Measurements from ENCODE around the gene KAT14. TPM values are rescaled to one million over a fixed set of nuclear protein-coding genes. Genes with fewer than 3 reads are reported as not detected.
"Not testable (repeated sequence)": the region's sequence is repeated elsewhere in the genome, so short reads cannot be mapped to it uniquely, and the experiment has no call there.

Gene KAT14
- total and polyA plus RNA-seq, 4 experiments from 2014 or later = 14.7 to 24.0 (median 20.2) TPM

GRCh38 chr20:18215566-18215965, 77.9 kb downstream of the KAT14 start:
- intact Hi-C loops (cut with micrococcal nuclease) = no loop called here
- no peak overlapping the region for H3K4me3 Mint-ChIP-seq
- no peak overlapping the region for H3K27ac ChIP-seq (ENCODE audit: low read depth, low read length)
- CTCF ChIA-PET (ENCODE audit: partially characterized antibody) = no interaction called here
- no peaks in the 10 kb centered on the region for H3K4me1 ChIP-seq (ENCODE audit: insufficient read depth, low read length)
- no peaks in the 10 kb centered on the region for H3K9me3 ChIP-seq (ENCODE audit: control insufficient read depth in 1 of 2, low read length in 2 of 2)
- H3K27me3 ChIP-seq (ENCODE audit: insufficient read depth, low read length) = no peaks in the 10 kb centered on the region
- H3K36me3 Mint-ChIP-seq = no peaks in the 10 kb centered on the region
- POLR2A ChIA-PET (ENCODE audit: partially characterized antibody) = no interaction called here
- H3K36me3 ChIP-seq (ENCODE audit: insufficient read depth, low read length) = no peaks in the 10 kb centered on the region
- DNase-seq = no peak
- no peak overlapping the region for H3K27ac Mint-ChIP-seq
- H3K4me1 Mint-ChIP-seq = no peaks in the 10 kb centered on the region
- no peak overlapping the region for H3K4me3 ChIP-seq (ENCODE audit: low read length in 2 of 2)
- H3K9me3 Mint-ChIP-seq = no peaks in the 10 kb centered on the region
- H3K27me3 Mint-ChIP-seq = peaks cover 0 to 10% of the 10 kb centered on the region in 2 donors

- Mint-ChIP-seq H3K36me3 (no peaks in the 10 kb centered on the region), H3K27ac (no peak overlapping the region), H3K9me3 (no peaks in the 10 kb centered on the region), H3K27me3 (peaks cover 0 to 12% of the 10 kb centered on the region in 2 donors), H3K4me3 (no peak overlapping the region), H3K4me1 (no peaks in the 10 kb centered on the region)
- H3K4me3 ChIP-seq (ENCODE audit: low read length in 2 of 2) = no peak overlapping the region
- no peaks in the 10 kb centered on the region for H3K36me3 ChIP-seq (ENCODE audit: insufficient read depth, low read length)
- ChIA-PET POLR2A (ENCODE audit: partially characterized antibody) (no interaction called here), CTCF (ENCODE audit: partially characterized antibody) (no interaction called here)
- no peak for DNase-seq
- H3K9me3 ChIP-seq (ENCODE audit: control insufficient read depth in 1 of 2, low read length in 2 of 2) = no peaks in the 10 kb centered on the region
- no peaks in the 10 kb centered on the region for H3K27me3 ChIP-seq (ENCODE audit: insufficient read depth, low read length)
- H3K27ac ChIP-seq (ENCODE audit: low read depth, low read length) = no peak overlapping the region
- H3K4me1 ChIP-seq (ENCODE audit: insufficient read depth, low read length) = no peaks in the 10 kb centered on the region
- intact Hi-C loops (cut with micrococcal nuclease) = no loop called here
Measured at GRCh38 chr20:18218280-18218679, 80.6 kb downstream of the KAT14 start.

- no peak overlapping the region for H3K4me3 Mint-ChIP-seq
- Histone ChIP-seq H3K4me1 (ENCODE audit: insufficient read depth, low read length) (no peaks in the 10 kb centered on the region), H3K9me3 (ENCODE audit: control insufficient read depth in 1 of 2, low read length in 2 of 2) (no peaks in the 10 kb centered on the region), H3K27ac (ENCODE audit: low read depth, low read length) (no peak overlapping the region), H3K36me3 (ENCODE audit: insufficient read depth, low read length) (no peaks in the 10 kb centered on the region), H3K4me3 (ENCODE audit: low read length in 2 of 2) (no peak overlapping the region), H3K27me3 (ENCODE audit: insufficient read depth, low read length) (no peaks in the 10 kb centered on the region)
- DNase-seq = no peak
- peaks cover 3 to 8% of the 10 kb centered on the region in 2 donors for H3K27me3 Mint-ChIP-seq
- H3K36me3 Mint-ChIP-seq = no peaks in the 10 kb centered on the region
- intact Hi-C loops (cut with micrococcal nuclease) = no loop called here
- ChIA-PET CTCF (ENCODE audit: partially characterized antibody) (no interaction called here), POLR2A (ENCODE audit: partially characterized antibody) (no interaction called here)
- peaks cover 0 to 2% (median 0%) of the 10 kb centered on the region in 8 donors for H3K9me3 Mint-ChIP-seq
- no peaks in the 10 kb centered on the region for H3K4me1 Mint-ChIP-seq
- no peak overlapping the region for H3K27ac Mint-ChIP-seq
Measured at GRCh38 chr20:18223409-18223808, 85.7 kb downstream of the KAT14 start.

GRCh38 chr20:18224968-18225568, 87.4 kb downstream of the KAT14 start:
- no peak for DNase-seq
- no peak overlapping the region for H3K27ac Mint-ChIP-seq
- Histone ChIP-seq H3K4me3 (ENCODE audit: low read length in 2 of 2) (no peak overlapping the region), H3K27me3 (ENCODE audit: insufficient read depth, low read length) (no peaks in the 10 kb centered on the region), H3K9me3 (ENCODE audit: control insufficient read depth in 1 of 2, low read length in 2 of 2) (no peaks in the 10 kb centered on the region), H3K4me1 (ENCODE audit: insufficient read depth, low read length) (no peaks in the 10 kb centered on the region), H3K27ac (ENCODE audit: low read depth, low read length) (no peak overlapping the region), H3K36me3 (ENCODE audit: insufficient read depth, low read length) (no peaks in the 10 kb centered on the region)
- intact Hi-C loops (cut with micrococcal nuclease) = no loop called here
- ChIA-PET CTCF (ENCODE audit: partially characterized antibody) (no interaction called here), POLR2A (ENCODE audit: partially characterized antibody) (no interaction called here)
- no peak overlapping the region for H3K4me3 Mint-ChIP-seq
- no peaks in the 10 kb centered on the region for H3K36me3 Mint-ChIP-seq
- H3K9me3 Mint-ChIP-seq = peaks cover 0 to 2% (median 0%) of the 10 kb centered on the region in 8 donors
- H3K27me3 Mint-ChIP-seq = peaks cover 3 to 7% of the 10 kb centered on the region in 2 donors
- H3K4me1 Mint-ChIP-seq = no peaks in the 10 kb centered on the region

- H3K27me3 ChIP-seq (ENCODE audit: insufficient read depth, low read length) = no peaks in the 10 kb centered on the region
- H3K9me3 Mint-ChIP-seq = peaks cover 0 to 2% (median 0%) of the 10 kb centered on the region in 8 donors
- intact Hi-C loops (cut with micrococcal nuclease) = no loop called here
- ChIA-PET CTCF (ENCODE audit: partially characterized antibody) (no interaction called here), POLR2A (ENCODE audit: partially characterized antibody) (no interaction called here)
- no peaks in the 10 kb centered on the region for H3K36me3 ChIP-seq (ENCODE audit: insufficient read depth, low read length)
- no peak overlapping the region for H3K4me3 ChIP-seq (ENCODE audit: low read length in 2 of 2)
- no peak overlapping the region for H3K27ac Mint-ChIP-seq
- no peaks in the 10 kb centered on the region for H3K9me3 ChIP-seq (ENCODE audit: control insufficient read depth in 1 of 2, low read length in 2 of 2)
- peaks cover 3 to 5% of the 10 kb centered on the region in 2 donors for H3K27me3 Mint-ChIP-seq
- no peaks in the 10 kb centered on the region for H3K36me3 Mint-ChIP-seq
- H3K4me1 ChIP-seq (ENCODE audit: insufficient read depth, low read length) = no peaks in the 10 kb centered on the region
- no peak overlapping the region for H3K4me3 Mint-ChIP-seq
- no peaks in the 10 kb centered on the region for H3K4me1 Mint-ChIP-seq
- no peak for DNase-seq
- H3K27ac ChIP-seq (ENCODE audit: low read depth, low read length) = no peak overlapping the region
Measured at GRCh38 chr20:18225632-18226031, 88.0 kb downstream of the KAT14 start.

- H3K4me3 Mint-ChIP-seq; H3K27me3 ChIP-seq (ENCODE audit: insufficient read depth, low read length); H3K9me3 ChIP-seq (ENCODE audit: control insufficient read depth in 1 of 2, low read length in 2 of 2); H3K27ac ChIP-seq (ENCODE audit: low read depth, low read length); H3K9me3 Mint-ChIP-seq; H3K27ac Mint-ChIP-seq; H3K27me3 Mint-ChIP-seq; H3K4me3 ChIP-seq (ENCODE audit: low read length in 2 of 2); H3K36me3 ChIP-seq (ENCODE audit: insufficient read depth, low read length); H3K36me3 Mint-ChIP-seq; DNase-seq; intact Hi-C loops (cut with micrococcal nuclease); POLR2A ChIA-PET (ENCODE audit: partially characterized antibody); CTCF ChIA-PET (ENCODE audit: partially characterized antibody); H3K4me1 ChIP-seq (ENCODE audit: insufficient read depth, low read length); H3K4me1 Mint-ChIP-seq: not testable (repeated sequence)
Measured at GRCh38 chr20:18226741-18227140, 89.1 kb downstream of the KAT14 start.

GRCh38 chr20:18233408-18233943, 95.8 kb downstream of the KAT14 start:
- CTCF ChIA-PET (ENCODE audit: partially characterized antibody) = no interaction called here
- Mint-ChIP-seq H3K27ac (no peak overlapping the region), H3K27me3 (peaks cover 6 to 9% of the 10 kb centered on the region in 2 donors), H3K36me3 (no peaks in the 10 kb centered on the region), H3K4me1 (no peaks in the 10 kb centered on the region), H3K9me3 (peaks cover 0 to 6% (median 0%) of the 10 kb centered on the region in 8 donors), H3K4me3 (no peak overlapping the region)
- Histone ChIP-seq H3K27ac (ENCODE audit: low read depth, low read length) (no peak overlapping the region), H3K9me3 (ENCODE audit: control insufficient read depth in 1 of 2, low read length in 2 of 2) (no peaks in the 10 kb centered on the region), H3K36me3 (ENCODE audit: insufficient read depth, low read length) (no peaks in the 10 kb centered on the region), H3K27me3 (ENCODE audit: insufficient read depth, low read length) (no peaks in the 10 kb centered on the region), H3K4me1 (ENCODE audit: insufficient read depth, low read length) (no peaks in the 10 kb centered on the region), H3K4me3 (ENCODE audit: low read length in 2 of 2) (no peak overlapping the region)
- no peak for DNase-seq
- POLR2A ChIA-PET (ENCODE audit: partially characterized antibody) = no interaction called here
- intact Hi-C loops (cut with micrococcal nuclease) = no loop called here

Data from CD4-positive, alpha-beta memory T cell (primary cell).